Right kidney (tissue), 1 donor: Measurements from ENCODE around the gene SPATA3.
"Not testable (repeated sequence)": the region's sequence is repeated elsewhere in the genome, so short reads cannot be mapped to it uniquely, and the experiment has no call there.

Experiments
- DNase-seq: peaks from one replicate; pipeline ENCODE4 v3.0.0-alpha.2; 2016

SPATA3 gene

GRCh38 chr2:230998882-230999281 is 3.0 kb downstream of the SPATA3 start:
- DNase-seq = no peak

GRCh38 chr2:230999477-230999876 is 3.6 kb downstream of the SPATA3 start:
- no peak for DNase-seq

GRCh38 chr2:231000211-231000904 is 4.4 kb downstream of the SPATA3 start:
- DNase-seq = no peak

- no peak for DNase-seq
Observed at GRCh38 chr2:231001036-231001435, 5.1 kb downstream of the SPATA3 start.

GRCh38 chr2:231001921-231002320 is 6.0 kb downstream of the SPATA3 start:
- no peak for DNase-seq

- no peak for DNase-seq
Observed at GRCh38 chr2:231002641-231003040, 6.7 kb downstream of the SPATA3 start.

- DNase-seq = no peak
Observed at GRCh38 chr2:231003186-231003585, 7.3 kb downstream of the SPATA3 start.

GRCh38 chr2:231004930-231005329 is 9.0 kb downstream of the SPATA3 start:
- DNase-seq = not testable (repeated sequence)

GRCh38 chr2:231007286-231008098 is 11.6 kb downstream of the SPATA3 start:
- no peak for DNase-seq

GRCh38 chr2:231008131-231008530 is 12.2 kb downstream of the SPATA3 start:
- DNase-seq = no peak

GRCh38 chr2:231009236-231009919 is 13.5 kb downstream of the SPATA3 start:
- no peak for DNase-seq

GRCh38 chr2:231010201-231010730 is 14.3 kb downstream of the SPATA3 start:
- DNase-seq = no peak

GRCh38 chr2:231011526-231011925 is 15.6 kb downstream of the SPATA3 start:
- DNase-seq = no peak

- DNase-seq = no peak
Observed at GRCh38 chr2:231012463-231012862, 16.5 kb downstream of the SPATA3 start.

- no peak for DNase-seq
Observed at GRCh38 chr2:231013820-231014219, 17.9 kb downstream of the SPATA3 start.

- no peak for DNase-seq
Observed at GRCh38 chr2:231015478-231015877, 19.6 kb downstream of the SPATA3 start.

GRCh38 chr2:231015926-231016325 is 20.0 kb downstream of the SPATA3 start:
- no peak for DNase-seq

GRCh38 chr2:231016566-231017230 is 20.8 kb downstream of the SPATA3 start:
- DNase-seq = no peak

GRCh38 chr2:231017231-231017598 is 21.3 kb downstream of the SPATA3 start:
- DNase-seq = no peak

- DNase-seq = no peak
Observed at GRCh38 chr2:231018184-231018583, 22.3 kb downstream of the SPATA3 start.

- not testable (repeated sequence) for DNase-seq
Observed at GRCh38 chr2:231025059-231025458, 29.1 kb downstream of the SPATA3 start.

- DNase-seq = no peak
Observed at GRCh38 chr2:231028889-231029288, 33.0 kb downstream of the SPATA3 start.
